ENCODE results near the gene AUTS2. TPM values are rescaled to one million over a fixed set of nuclear protein-coding genes. Genes with fewer than 3 reads are reported as not detected.

The AUTS2 gene
- total RNA-seq, 1 experiment from 2014 or later, result 2.5 TPM

DNA sequence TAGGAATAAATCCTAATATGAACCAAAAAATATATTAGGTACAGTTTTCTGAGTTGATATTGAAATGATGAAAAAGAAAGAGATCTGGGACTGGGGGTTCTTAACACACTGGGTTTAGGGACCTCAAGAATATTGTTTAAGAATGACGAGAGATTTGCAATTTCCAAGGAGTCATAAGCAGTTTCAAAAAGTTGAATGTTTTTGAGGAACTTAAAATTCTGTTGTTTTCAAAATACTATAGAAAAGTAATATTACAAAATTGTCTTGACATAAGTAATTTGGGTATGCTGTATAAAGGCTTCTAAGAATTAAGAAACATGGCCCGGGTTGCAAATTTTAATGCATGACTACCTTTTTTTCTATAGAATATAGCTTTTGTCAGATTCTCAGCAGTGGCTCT, 88.1 kb downstream of the AUTS2 start:
- Histone ChIP-seq H3K4me1 (ENCODE audit: control insufficient read depth, insufficient read depth, low read length) (no peaks in the 10 kb centered on the region), H3K9me3 (ENCODE audit: control insufficient read depth, insufficient read depth, low read depth, low read length) (no peaks in the 10 kb centered on the region), H3K27ac (ENCODE audit: low read length) (no peak overlapping the region), H3K27me3 (ENCODE audit: control insufficient read depth, insufficient read depth, low read length) (no peaks in the 10 kb centered on the region), H3K36me3 (ENCODE audit: control insufficient read depth, insufficient read depth, low read length) (no peaks in the 10 kb centered on the region), H3K4me3 (ENCODE audit: low read depth in 2 of 2, low read length in 2 of 2) (no peak overlapping the region)
- TF ChIP-seq, protein P1, sequence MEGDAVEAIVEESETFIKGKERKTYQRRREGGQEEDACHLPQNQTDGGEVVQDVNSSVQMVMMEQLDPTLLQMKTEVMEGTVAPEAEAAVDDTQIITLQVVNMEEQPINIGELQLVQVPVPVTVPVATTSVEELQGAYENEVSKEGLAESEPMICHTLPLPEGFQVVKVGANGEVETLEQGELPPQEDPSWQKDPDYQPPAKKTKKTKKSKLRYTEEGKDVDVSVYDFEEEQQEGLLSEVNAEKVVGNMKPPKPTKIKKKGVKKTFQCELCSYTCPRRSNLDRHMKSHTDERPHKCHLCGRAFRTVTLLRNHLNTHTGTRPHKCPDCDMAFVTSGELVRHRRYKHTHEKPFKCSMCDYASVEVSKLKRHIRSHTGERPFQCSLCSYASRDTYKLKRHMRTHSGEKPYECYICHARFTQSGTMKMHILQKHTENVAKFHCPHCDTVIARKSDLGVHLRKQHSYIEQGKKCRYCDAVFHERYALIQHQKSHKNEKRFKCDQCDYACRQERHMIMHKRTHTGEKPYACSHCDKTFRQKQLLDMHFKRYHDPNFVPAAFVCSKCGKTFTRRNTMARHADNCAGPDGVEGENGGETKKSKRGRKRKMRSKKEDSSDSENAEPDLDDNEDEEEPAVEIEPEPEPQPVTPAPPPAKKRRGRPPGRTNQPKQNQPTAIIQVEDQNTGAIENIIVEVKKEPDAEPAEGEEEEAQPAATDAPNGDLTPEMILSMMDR (IDR thresholded peaks at IDR 0.05), result no peak
- TF ChIP-seq POLR2AphosphoS5 (IDR thresholded peaks at IDR 0.05; ENCODE audit: low read depth, low read length) (no peak), TCF7L2 (IDR thresholded peaks at IDR 0.05; ENCODE audit: low read depth, low read length) (no peak), SIN3A (IDR thresholded peaks at IDR 0.05; ENCODE audit: borderline replicate concordance, insufficient read depth, low read depth, low read length) (no peak)
- TF ChIP-seq, protein P2, sequence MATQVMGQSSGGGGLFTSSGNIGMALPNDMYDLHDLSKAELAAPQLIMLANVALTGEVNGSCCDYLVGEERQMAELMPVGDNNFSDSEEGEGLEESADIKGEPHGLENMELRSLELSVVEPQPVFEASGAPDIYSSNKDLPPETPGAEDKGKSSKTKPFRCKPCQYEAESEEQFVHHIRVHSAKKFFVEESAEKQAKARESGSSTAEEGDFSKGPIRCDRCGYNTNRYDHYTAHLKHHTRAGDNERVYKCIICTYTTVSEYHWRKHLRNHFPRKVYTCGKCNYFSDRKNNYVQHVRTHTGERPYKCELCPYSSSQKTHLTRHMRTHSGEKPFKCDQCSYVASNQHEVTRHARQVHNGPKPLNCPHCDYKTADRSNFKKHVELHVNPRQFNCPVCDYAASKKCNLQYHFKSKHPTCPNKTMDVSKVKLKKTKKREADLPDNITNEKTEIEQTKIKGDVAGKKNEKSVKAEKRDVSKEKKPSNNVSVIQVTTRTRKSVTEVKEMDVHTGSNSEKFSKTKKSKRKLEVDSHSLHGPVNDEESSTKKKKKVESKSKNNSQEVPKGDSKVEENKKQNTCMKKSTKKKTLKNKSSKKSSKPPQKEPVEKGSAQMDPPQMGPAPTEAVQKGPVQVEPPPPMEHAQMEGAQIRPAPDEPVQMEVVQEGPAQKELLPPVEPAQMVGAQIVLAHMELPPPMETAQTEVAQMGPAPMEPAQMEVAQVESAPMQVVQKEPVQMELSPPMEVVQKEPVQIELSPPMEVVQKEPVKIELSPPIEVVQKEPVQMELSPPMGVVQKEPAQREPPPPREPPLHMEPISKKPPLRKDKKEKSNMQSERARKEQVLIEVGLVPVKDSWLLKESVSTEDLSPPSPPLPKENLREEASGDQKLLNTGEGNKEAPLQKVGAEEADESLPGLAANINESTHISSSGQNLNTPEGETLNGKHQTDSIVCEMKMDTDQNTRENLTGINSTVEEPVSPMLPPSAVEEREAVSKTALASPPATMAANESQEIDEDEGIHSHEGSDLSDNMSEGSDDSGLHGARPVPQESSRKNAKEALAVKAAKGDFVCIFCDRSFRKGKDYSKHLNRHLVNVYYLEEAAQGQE (IDR thresholded peaks at IDR 0.05; ENCODE audit: insufficient read depth in 1 of 2, low read depth in 2 of 2, low read length in 1 of 2), result no peak
- ATAC-seq (no peak), DNase-seq (ENCODE audit: low read depth, low spot score) (no peak)
- in situ Hi-C loops (cut with HindIII; ENCODE audit: low pct_unique_long_range_greater_than_20kb, low sequenced_read_pairs) (no loop called here), intact Hi-C loops (cut with micrococcal nuclease; ENCODE audit: unreplicated experiment) (no loop called here)
- ChIA-PET CTCF (no interaction called here), POLR2A (no interaction called here)
- BruUV-seq (replicated peaks), result no TSS peak

DNA sequence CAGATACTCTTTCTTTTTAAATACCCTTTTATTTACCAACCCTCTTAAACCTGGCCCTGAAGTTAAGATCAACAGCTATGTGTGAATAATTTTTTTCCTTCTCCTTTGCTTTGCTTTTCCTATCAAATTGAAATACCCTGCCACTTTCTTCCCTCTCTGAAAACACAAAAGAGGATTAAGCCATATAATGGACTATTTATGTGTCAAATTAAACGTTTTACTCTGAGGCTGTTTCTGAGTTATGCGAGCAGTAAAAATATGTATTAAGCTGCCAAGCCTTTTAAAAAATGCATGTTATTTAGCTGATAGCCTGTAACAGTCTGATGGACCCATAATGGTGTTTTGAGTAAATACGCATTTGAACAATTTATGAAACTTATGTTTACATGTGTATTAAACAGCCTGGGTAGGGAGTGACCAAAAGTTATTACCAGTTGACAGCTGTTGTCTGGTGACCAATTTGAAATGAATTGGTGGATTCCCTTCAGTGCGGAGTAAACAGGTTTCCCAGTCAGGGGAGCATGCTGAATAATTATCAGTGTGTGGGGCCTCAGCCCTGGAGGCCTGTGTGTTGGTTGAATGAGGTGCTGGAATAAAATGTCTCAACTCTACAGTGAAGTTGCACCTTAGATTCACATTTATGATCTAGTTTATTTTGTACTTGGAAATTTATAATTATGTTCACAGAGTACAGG, 89.6 kb downstream of the AUTS2 start:
- Histone ChIP-seq H3K9me3 (ENCODE audit: control insufficient read depth, insufficient read depth, low read depth, low read length) (no peaks in the 10 kb centered on the region), H3K4me3 (ENCODE audit: low read depth in 2 of 2, low read length in 2 of 2) (no peak overlapping the region), H3K27me3 (ENCODE audit: control insufficient read depth, insufficient read depth, low read length) (no peaks in the 10 kb centered on the region; the same call in 1 of the 2 replicates), H3K27ac (ENCODE audit: low read length) (no peak overlapping the region), H3K4me1 (ENCODE audit: control insufficient read depth, insufficient read depth, low read length) (no peaks in the 10 kb centered on the region), H3K36me3 (ENCODE audit: control insufficient read depth, insufficient read depth, low read length) (no peaks in the 10 kb centered on the region)
- no TSS peak for BruUV-seq (replicated peaks)
- POLR2A ChIA-PET, result no interaction called here
- in situ Hi-C loops (cut with HindIII; ENCODE audit: low pct_unique_long_range_greater_than_20kb, low sequenced_read_pairs) (no loop called here), intact Hi-C loops (cut with micrococcal nuclease; ENCODE audit: unreplicated experiment) (no loop called here)
- CTCF ChIA-PET, result no interaction called here
- ATAC-seq (no peak), DNase-seq (ENCODE audit: low read depth, low spot score) (no peak)
- TF ChIP-seq TCF7L2 (IDR thresholded peaks at IDR 0.05; ENCODE audit: low read depth, low read length) (no peak), SIN3A (IDR thresholded peaks at IDR 0.05; ENCODE audit: borderline replicate concordance, insufficient read depth, low read depth, low read length) (no peak), POLR2AphosphoS5 (IDR thresholded peaks at IDR 0.05; ENCODE audit: low read depth, low read length) (no peak)
- TF ChIP-seq, protein P1 (IDR thresholded peaks at IDR 0.05), result no peak
- TF ChIP-seq, protein P2 (IDR thresholded peaks at IDR 0.05; ENCODE audit: insufficient read depth in 1 of 2, low read depth in 2 of 2, low read length in 1 of 2), result no peak

All from Panc1 (cell line).